Adipocyte (in vitro differentiated cells): ENCODE data around the gene SLC1A1.
"Not testable (repeated sequence)": the region's sequence is repeated elsewhere in the genome, so short reads cannot be mapped to it uniquely, and the experiment has no call there.

ENCODE experiments used
- DNase-seq: peaks from one replicate; pipeline ENCODE4 v3.0.0-alpha.2; 2015; ENCODE audit warnings: low read depth
- H3K27me3 ChIP-seq: replicated peaks from 2 replicates; pipeline ENCODE4 v1.7.0; 2013; ENCODE audit warnings: mild to moderate bottlenecking, low read length, moderate library complexity; ENCODE audit not compliant: control insufficient read depth, insufficient read depth
- H3K36me3 ChIP-seq: 2 replicates; pipeline ENCODE4 v1.7.0; 2013; ENCODE audit warnings: low read length, mild to moderate bottlenecking, moderate library complexity; ENCODE audit not compliant: control insufficient read depth, insufficient read depth, severe bottlenecking
- H3K4me1 ChIP-seq: 2 replicates; pipeline ENCODE4 v1.7.0; 2013; ENCODE audit warnings: mild to moderate bottlenecking, low read length, moderate library complexity; ENCODE audit not compliant: control insufficient read depth, insufficient read depth
- H3K4me3 ChIP-seq: 2 replicates; pipeline ENCODE4 v1.7.0; 2013; ENCODE audit warnings: mild to moderate bottlenecking, low read length, moderate library complexity
- H3K9ac ChIP-seq: 2 replicates; pipeline ENCODE4 v1.7.0; 2013; ENCODE audit warnings: mild to moderate bottlenecking, low read length, moderate library complexity
- H3K9me3 ChIP-seq: 2 replicates; pipeline ENCODE4 v1.7.0; 2013; ENCODE audit warnings: mild to moderate bottlenecking, low read length, moderate library complexity; ENCODE audit not compliant: control insufficient read depth

Gene SLC1A1

GRCh38 chr9:4544714-4545113, 54.4 kb downstream of the SLC1A1 start:
- DNase-seq, result not testable (repeated sequence)

GRCh38 chr9:4547016-4547415, 56.7 kb downstream of the SLC1A1 start:
- Histone ChIP-seq H3K9me3 (no peaks in the 10 kb centered on the region), H3K9ac (no peak overlapping the region), H3K27me3 (no peaks in the 10 kb centered on the region), H3K36me3 (peaks cover 12% of the 10 kb centered on the region), H3K4me1 (peaks cover 20% of the 10 kb centered on the region), H3K4me3 (no peak overlapping the region)
- peak; percentile 72 for DNase-seq

More at GRCh38 chr9:4544714-4545113, 54.4 kb downstream of the SLC1A1 start:
- not testable (repeated sequence) for H3K9ac ChIP-seq, H3K4me3 ChIP-seq, H3K9me3 ChIP-seq, H3K27me3 ChIP-seq
- Histone ChIP-seq H3K36me3 (peaks cover 12% of the 10 kb centered on the region), H3K4me1 (peaks cover 17% of the 10 kb centered on the region)

- peaks cover 12% of the 10 kb centered on the region for H3K36me3 ChIP-seq
- no peak for DNase-seq
These were observed 58.8 kb downstream of the SLC1A1 start for GRCh38 chr9:4548811-4549725.

GRCh38 chr9:4549751-4550295, 59.6 kb downstream of the SLC1A1 start:
- DNase-seq, result no peak
- Histone ChIP-seq H3K4me1 (peaks cover 31% of the 10 kb centered on the region), H3K36me3 (peaks cover 8% of the 10 kb centered on the region), H3K27me3 (no peaks in the 10 kb centered on the region), H3K9me3 (no peaks in the 10 kb centered on the region), H3K9ac (no peak overlapping the region), H3K4me3 (no peak overlapping the region)

More at GRCh38 chr9:4548811-4549725, 58.8 kb downstream of the SLC1A1 start:
- H3K9me3 ChIP-seq, result no peaks in the 10 kb centered on the region
- H3K4me1 ChIP-seq, result peaks cover 27% of the 10 kb centered on the region
- no peak overlapping the region for H3K9ac ChIP-seq
- H3K27me3 ChIP-seq, result no peaks in the 10 kb centered on the region
- no peak overlapping the region for H3K4me3 ChIP-seq

- Histone ChIP-seq H3K9ac (no peak overlapping the region), H3K4me3 (no peak overlapping the region), H3K27me3 (no peaks in the 10 kb centered on the region), H3K9me3 (no peaks in the 10 kb centered on the region), H3K4me1 (peaks cover 31% of the 10 kb centered on the region), H3K36me3 (peaks cover 4% of the 10 kb centered on the region)
- no peak for DNase-seq
These were observed 60.7 kb downstream of the SLC1A1 start for GRCh38 chr9:4550777-4551484.

- peak; percentile 35 for DNase-seq
- no peaks in the 10 kb centered on the region for H3K36me3 ChIP-seq
- no peak overlapping the region for H3K9ac ChIP-seq
- no peaks in the 10 kb centered on the region for H3K27me3 ChIP-seq
- peaks cover 15% of the 10 kb centered on the region for H3K4me1 ChIP-seq
- H3K9me3 ChIP-seq, result no peaks in the 10 kb centered on the region
- H3K4me3 ChIP-seq, result no peak overlapping the region
These were observed 63.7 kb downstream of the SLC1A1 start for GRCh38 chr9:4553951-4554381.

GRCh38 chr9:4555236-4555635, 65.0 kb downstream of the SLC1A1 start:
- Histone ChIP-seq H3K36me3 (no peaks in the 10 kb centered on the region), H3K27me3 (no peaks in the 10 kb centered on the region), H3K4me1 (peaks cover 15% of the 10 kb centered on the region), H3K4me3 (no peak overlapping the region), H3K9me3 (no peaks in the 10 kb centered on the region), H3K9ac (no peak overlapping the region)
- peak; percentile 58 for DNase-seq

- Histone ChIP-seq H3K27me3 (no peaks in the 10 kb centered on the region), H3K4me3 (no peak overlapping the region), H3K4me1 (peaks cover 10% of the 10 kb centered on the region), H3K9me3 (no peaks in the 10 kb centered on the region), H3K9ac (no peak overlapping the region), H3K36me3 (peaks cover 4% of the 10 kb centered on the region)
- DNase-seq, result no peak
These were observed 68.2 kb downstream of the SLC1A1 start for GRCh38 chr9:4558371-4558998.

- no peaks in the 10 kb centered on the region for H3K4me1 ChIP-seq
These were observed 69.3 kb downstream of the SLC1A1 start for GRCh38 chr9:4559261-4560182.

GRCh38 chr9:4563105-4563504, 72.8 kb downstream of the SLC1A1 start:
- H3K27me3 ChIP-seq, result no peaks in the 10 kb centered on the region
- H3K9ac ChIP-seq, result no peak overlapping the region
- peaks cover 37% of the 10 kb centered on the region for H3K36me3 ChIP-seq

More at GRCh38 chr9:4559261-4560182, 69.3 kb downstream of the SLC1A1 start:
- DNase-seq, result no peak
- Histone ChIP-seq H3K27me3 (no peaks in the 10 kb centered on the region), H3K9ac (no peak overlapping the region), H3K4me3 (no peak overlapping the region), H3K36me3 (peaks cover 12% of the 10 kb centered on the region), H3K9me3 (no peaks in the 10 kb centered on the region)

More at GRCh38 chr9:4563105-4563504, 72.8 kb downstream of the SLC1A1 start:
- no peak for DNase-seq
- H3K9me3 ChIP-seq, result no peaks in the 10 kb centered on the region
- H3K4me3 ChIP-seq, result no peak overlapping the region
- H3K4me1 ChIP-seq, result no peaks in the 10 kb centered on the region
